Lower lobe of right lung (tissue), 2 donors: ENCODE data around the gene CKAP5. TPM values are rescaled to one million over a fixed set of nuclear protein-coding genes. Genes with fewer than 3 reads are reported as not detected.
A peak's percentile ranks its signal among the peaks of the same experiment; 100 is the strongest.

Experiments used
- ATAC-seq, 2 donors: fragments of 200-7000 bp; cut with Tn5 transposase; one replicate each; pipeline ENCODE4 v1.9.1; 2020 to 2022; ENCODE audit warnings: mild to moderate bottlenecking in 2 of 2, moderate library complexity in 2 of 2
- DNase-seq: peaks from one replicate; pipeline ENCODE4 v3.0.0-alpha.2; 2020
- H3K27ac ChIP-seq: fragments of 200-600 bp; one replicate; pipeline ENCODE4 v1.8.0; 2022
- H3K27me3 ChIP-seq: fragments of 200-600 bp; one replicate; pipeline ENCODE4 v1.8.0; 2022; ENCODE audit warnings: low read depth
- H3K36me3 ChIP-seq: fragments of 200-600 bp; one replicate; pipeline ENCODE4 v1.8.0; 2022; ENCODE audit warnings: mild to moderate bottlenecking
- H3K4me1 ChIP-seq: fragments of 200-600 bp; one replicate; pipeline ENCODE4 v1.8.0; 2022
- H3K4me3 ChIP-seq: fragments of 200-600 bp; one replicate; pipeline ENCODE4 v1.8.0; 2022; ENCODE audit warnings: mild to moderate bottlenecking
- H3K9me3 ChIP-seq: fragments of 200-600 bp; one replicate; pipeline ENCODE4 v1.8.0; 2022
- CTCF ChIP-seq: fragments of 200-600 bp; IDR thresholded peaks from one replicate; pipeline ENCODE4 v1.8.0; 2022; ENCODE audit warnings: antibody characterized with exemption, mild to moderate bottlenecking
- intact Hi-C: fragments of 100-400 bp; cut with DNase I; formaldehyde crosslinking; loops from one replicate; pipeline ENCODE4 v1.11.0; 2022
- total RNA-seq: library from RNA; stranded (reverse); fragmentation: NEBNext Ultra II Directional; extraction: Animal tissue kit (Norgen Biotek cat#: 25700); gene quantifications from one replicate; pipeline ENCODE4 v1.2.1, GENCODE V29; 2021
- donor health status: DM: no; HTN: yes; CAD: no; lungs with severe emphysema.

Gene CKAP5
- total RNA-seq, 1 donor from 2014 or later: 59.7 TPM

- no peak overlapping the region for H3K4me3 ChIP-seq
- DNase-seq (no peak), ATAC-seq (no peak)
- H3K36me3 ChIP-seq: peaks cover 7% of the 10 kb centered on the region
- TF ChIP-seq CTCF: no peak
- no peak overlapping the region for H3K27ac ChIP-seq
- H3K9me3 ChIP-seq: no peaks in the 10 kb centered on the region
- no peaks in the 10 kb centered on the region for H3K4me1 ChIP-seq
- intact Hi-C loops: no loop called here
- no peaks in the 10 kb centered on the region for H3K27me3 ChIP-seq
These were observed 109.5 kb downstream of the CKAP5 start for GRCh38 chr11:46736615-46737014.

- Histone ChIP-seq H3K27ac (no peak overlapping the region), H3K27me3 (no peaks in the 10 kb centered on the region), H3K4me1 (no peaks in the 10 kb centered on the region), H3K9me3 (no peaks in the 10 kb centered on the region), H3K4me3 (no peak overlapping the region), H3K36me3 (peaks cover 2% of the 10 kb centered on the region)
- no peak for TF ChIP-seq CTCF
- ATAC-seq: no peak
- intact Hi-C loops: no loop called here
- DNase-seq: no peak
These were observed 109.9 kb downstream of the CKAP5 start for GRCh38 chr11:46736146-46736545.

- no peak overlapping the region for H3K27ac ChIP-seq
- no peaks in the 10 kb centered on the region for H3K27me3 ChIP-seq
- no peaks in the 10 kb centered on the region for H3K4me1 ChIP-seq
- H3K36me3 ChIP-seq: no peaks in the 10 kb centered on the region
- ATAC-seq: no peak
- no peaks in the 10 kb centered on the region for H3K9me3 ChIP-seq
- DNase-seq: no peak
- H3K4me3 ChIP-seq: no peak overlapping the region
- intact Hi-C loops: no loop called here
- TF ChIP-seq CTCF: no peak
These were observed 112.8 kb downstream of the CKAP5 start for GRCh38 chr11:46733234-46733633.

- intact Hi-C loops: no loop called here
- Histone ChIP-seq H3K4me1 (no peaks in the 10 kb centered on the region), H3K27ac (no peak overlapping the region), H3K36me3 (no peaks in the 10 kb centered on the region), H3K27me3 (no peaks in the 10 kb centered on the region), H3K9me3 (no peaks in the 10 kb centered on the region), H3K4me3 (no peak overlapping the region)
- no peak for ATAC-seq
- peak; percentile 6 for DNase-seq
- no peak for TF ChIP-seq CTCF
These were observed 114.5 kb downstream of the CKAP5 start for GRCh38 chr11:46731545-46731944.

- Histone ChIP-seq H3K9me3 (no peaks in the 10 kb centered on the region), H3K4me1 (no peaks in the 10 kb centered on the region), H3K27me3 (no peaks in the 10 kb centered on the region), H3K4me3 (no peak overlapping the region), H3K27ac (no peak overlapping the region), H3K36me3 (no peaks in the 10 kb centered on the region)
- peak; percentile 26 for DNase-seq
- TF ChIP-seq CTCF: no peak
- intact Hi-C loops: no loop called here
- no peak for ATAC-seq
These were observed 116.7 kb downstream of the CKAP5 start for GRCh38 chr11:46729110-46730027.
